Keratinocyte (primary cell): ENCODE results near the gene DOCK1.

ENCODE experiments used
- EZH2 ChIP-seq: IDR thresholded peaks from one replicate; pipeline ENCODE4 v1.6.1; 2012; ENCODE audit warnings: inconsistent platforms, mild to moderate bottlenecking, low read length, moderate library complexity
- TF ChIP-seq, protein P1 (sequence below), 3 experiments: IDR thresholded peaks in 1 of 3; conservative IDR thresholded peaks in 1 of 3; optimal IDR thresholded peaks in 1 of 3; 2 replicates in 2 of 3; 3 replicates in 1 of 3; pipeline versions ENCODE3 to v1.5.1; 2011; ENCODE audit warnings: low read length in 3 of 3, mild to moderate bottlenecking in 3 of 3, moderate library complexity in 2 of 3, control low read depth in 1 of 3, inconsistent platforms in 1 of 3; ENCODE audit not compliant: insufficient read depth in 2 of 3; ENCODE audit errors: extremely low read depth in 1 of 3

DNA sequence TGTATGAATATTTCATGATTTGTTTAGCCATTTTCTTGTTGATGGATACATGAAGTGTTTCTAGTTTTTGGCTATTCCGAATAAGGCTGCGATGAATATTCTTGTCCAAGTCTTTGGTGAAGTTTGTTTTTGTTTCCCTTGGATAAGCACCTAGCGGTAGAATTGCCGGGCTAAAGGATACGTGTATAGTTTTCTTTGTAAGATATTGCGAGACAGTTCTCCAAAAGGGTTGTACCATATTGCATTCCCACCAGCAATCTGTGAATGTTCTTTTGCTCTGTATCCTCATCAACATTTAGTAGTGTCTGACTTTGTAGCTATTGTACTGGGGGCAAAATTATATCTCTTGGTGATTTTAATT lies 142.6 kb downstream of the DOCK1 start:
- TF ChIP-seq, protein P1, sequence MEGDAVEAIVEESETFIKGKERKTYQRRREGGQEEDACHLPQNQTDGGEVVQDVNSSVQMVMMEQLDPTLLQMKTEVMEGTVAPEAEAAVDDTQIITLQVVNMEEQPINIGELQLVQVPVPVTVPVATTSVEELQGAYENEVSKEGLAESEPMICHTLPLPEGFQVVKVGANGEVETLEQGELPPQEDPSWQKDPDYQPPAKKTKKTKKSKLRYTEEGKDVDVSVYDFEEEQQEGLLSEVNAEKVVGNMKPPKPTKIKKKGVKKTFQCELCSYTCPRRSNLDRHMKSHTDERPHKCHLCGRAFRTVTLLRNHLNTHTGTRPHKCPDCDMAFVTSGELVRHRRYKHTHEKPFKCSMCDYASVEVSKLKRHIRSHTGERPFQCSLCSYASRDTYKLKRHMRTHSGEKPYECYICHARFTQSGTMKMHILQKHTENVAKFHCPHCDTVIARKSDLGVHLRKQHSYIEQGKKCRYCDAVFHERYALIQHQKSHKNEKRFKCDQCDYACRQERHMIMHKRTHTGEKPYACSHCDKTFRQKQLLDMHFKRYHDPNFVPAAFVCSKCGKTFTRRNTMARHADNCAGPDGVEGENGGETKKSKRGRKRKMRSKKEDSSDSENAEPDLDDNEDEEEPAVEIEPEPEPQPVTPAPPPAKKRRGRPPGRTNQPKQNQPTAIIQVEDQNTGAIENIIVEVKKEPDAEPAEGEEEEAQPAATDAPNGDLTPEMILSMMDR (optimal IDR thresholded peaks at IDR 0.05 in 1 of 3, IDR thresholded peaks at IDR 0.05 in 1 of 3, conservative IDR thresholded peaks at IDR 0.05 in 1 of 3; ENCODE audit: extremely low read depth in 1 of 3, insufficient read depth in 2 of 3, low read length in 3 of 3), result no peak
- no peak for TF ChIP-seq EZH2
